NCI-H1048 (cell line): ENCODE data around the gene DDRGK1.

Experiments used
- DNase-seq: peaks from one replicate; lab custom pipeline; 2025; lab: John Stamatoyannopoulos, UW

The DDRGK1 gene

DNA sequence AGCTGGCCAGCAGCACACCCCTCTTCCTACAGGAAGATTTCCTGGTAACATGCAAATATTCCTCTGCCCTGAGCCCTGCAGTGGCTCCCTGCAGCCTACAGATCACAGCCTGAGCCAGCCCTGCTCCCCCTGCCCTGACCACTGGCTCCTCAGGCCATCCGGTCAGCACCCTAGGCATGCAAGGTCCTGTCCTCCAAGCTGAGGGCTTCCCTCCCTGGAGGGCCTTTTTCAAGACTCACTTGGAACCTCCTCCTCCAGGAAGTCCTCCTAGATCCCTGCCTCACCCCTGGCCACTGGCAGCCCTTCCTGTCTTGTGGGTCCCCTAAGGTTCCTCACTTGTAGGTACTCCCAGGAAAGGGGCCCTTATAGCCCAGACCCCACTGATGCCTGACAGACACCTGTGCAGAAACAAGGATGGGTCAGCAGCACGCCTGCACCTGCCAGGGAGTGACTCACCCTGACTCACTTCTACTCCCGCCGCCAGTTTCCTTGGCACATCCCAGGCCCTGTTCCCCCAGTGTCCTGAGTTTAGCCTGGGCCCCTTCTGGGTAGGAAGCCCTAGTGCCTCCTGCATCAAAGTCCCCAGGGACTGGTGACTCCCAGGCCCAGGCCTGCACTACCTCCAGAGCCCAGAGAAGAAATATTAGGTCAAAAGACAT lies 31.3 kb upstream of the DDRGK1 start:
- DNase-seq: no peak

- DNase-seq: no peak
Measured at GRCh38 chr20:3233991-3234498, 29.6 kb upstream of the DDRGK1 start.

GRCh38 chr20:3233131-3233990 lies 28.9 kb upstream of the DDRGK1 start:
- DNase-seq: no peak

- DNase-seq: no peak
Measured at GRCh38 chr20:3231889-3232588, 27.6 kb upstream of the DDRGK1 start.

DNA sequence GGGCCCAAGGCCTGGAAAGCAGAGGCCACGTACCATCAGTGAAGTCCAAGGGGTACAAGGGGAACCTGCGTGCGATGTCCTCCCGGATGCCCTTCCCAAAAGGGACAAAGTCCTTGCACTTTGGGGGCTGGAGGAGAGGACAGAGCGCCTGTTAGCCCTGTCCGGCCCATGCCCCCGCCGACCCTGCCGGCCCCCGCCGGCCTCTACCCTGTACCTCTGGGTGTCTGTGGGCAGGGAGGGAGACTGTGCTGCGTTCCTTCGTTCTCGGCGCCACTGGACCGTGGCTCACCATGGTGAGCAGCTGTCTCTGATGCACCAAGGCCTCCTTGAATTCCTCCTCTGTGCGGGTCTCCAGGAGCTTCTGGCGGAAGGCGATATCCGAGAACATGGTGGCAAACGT lies 26.6 kb upstream of the DDRGK1 start:
- no peak for DNase-seq

- DNase-seq: no peak
Measured at GRCh38 chr20:3229798-3230197, 25.3 kb upstream of the DDRGK1 start.

DNA sequence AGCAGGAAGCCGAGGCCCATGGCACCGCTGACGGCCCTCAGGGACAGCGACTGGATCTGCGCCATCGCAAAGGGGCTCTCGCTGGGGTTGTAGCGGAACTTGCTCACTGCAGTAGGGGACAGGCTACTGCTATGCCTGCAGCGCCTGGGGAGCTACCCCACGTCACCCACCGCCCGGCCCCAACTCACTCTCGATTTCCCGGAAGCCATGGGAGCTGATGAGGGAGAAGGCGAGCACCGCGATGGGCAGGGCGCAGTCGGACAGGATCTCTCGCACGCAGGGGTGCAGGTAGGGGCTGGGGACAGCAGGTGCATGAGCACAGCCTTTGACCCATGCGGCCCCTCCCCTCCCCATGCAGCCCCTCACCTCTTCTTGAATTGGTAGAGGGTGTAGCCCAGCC lies 24.7 kb upstream of the DDRGK1 start:
- no peak for DNase-seq

GRCh38 chr20:3228750-3229032 lies 24.2 kb upstream of the DDRGK1 start:
- DNase-seq: no peak

DNA sequence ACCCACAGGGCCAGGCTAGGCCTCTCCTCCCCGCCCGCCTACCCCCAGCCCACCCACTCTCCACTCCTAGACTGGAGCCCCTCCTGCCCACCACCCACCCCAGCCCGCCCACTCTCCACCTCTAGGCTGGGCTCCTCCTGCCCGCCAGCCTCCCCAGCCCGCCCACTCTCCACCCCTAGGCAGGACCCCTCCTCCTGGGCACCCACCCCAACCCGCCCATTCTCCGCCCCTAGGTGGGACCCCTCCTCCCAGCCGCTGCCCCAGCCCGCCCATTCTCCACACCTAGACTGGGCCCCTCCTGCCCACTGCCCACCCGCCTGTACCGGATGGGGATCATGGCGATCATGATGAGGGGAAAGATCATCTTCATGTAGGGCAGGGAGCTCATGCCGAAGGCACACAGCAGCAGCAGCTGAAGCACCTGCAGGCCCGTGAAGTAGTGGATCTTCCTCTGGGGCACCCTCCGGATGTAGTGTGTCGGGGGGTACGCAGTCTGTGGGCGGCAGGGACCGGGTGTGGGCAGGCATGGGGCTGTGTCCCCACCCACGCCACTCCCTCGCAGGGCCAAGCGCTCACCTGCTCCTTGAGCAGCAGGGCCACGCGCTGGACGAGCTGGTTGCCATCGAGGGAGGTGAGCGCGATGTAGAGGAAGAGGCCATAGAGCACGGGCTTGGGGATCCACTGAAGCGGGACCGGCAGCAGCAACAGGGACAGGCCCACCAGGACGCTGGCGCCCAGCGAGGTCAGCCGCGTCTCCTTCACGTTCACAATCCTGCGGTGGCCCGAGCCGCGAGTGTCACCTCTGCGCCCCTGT lies 23.7 kb upstream of the DDRGK1 start:
- no peak for DNase-seq

DNA sequence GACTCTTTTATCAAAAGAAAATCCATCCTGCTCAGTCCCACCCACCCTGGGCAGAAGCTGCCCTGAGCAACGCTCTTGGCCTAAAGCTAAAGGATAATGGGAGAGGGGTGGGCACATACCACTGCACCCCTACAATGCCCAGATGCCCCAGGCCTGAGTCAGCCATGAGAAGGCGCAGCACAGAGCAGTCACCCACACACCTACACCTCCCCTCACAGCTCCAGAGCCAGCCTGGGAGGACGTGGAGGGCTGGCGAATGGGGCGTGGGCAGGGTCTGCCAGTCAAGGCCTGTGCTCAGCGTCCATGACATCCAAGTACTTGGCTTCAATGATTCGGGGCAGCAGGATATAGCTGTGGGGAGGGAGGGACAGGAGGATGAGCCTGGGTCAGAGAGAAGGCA lies 23.0 kb upstream of the DDRGK1 start:
- no peak for DNase-seq

DNA sequence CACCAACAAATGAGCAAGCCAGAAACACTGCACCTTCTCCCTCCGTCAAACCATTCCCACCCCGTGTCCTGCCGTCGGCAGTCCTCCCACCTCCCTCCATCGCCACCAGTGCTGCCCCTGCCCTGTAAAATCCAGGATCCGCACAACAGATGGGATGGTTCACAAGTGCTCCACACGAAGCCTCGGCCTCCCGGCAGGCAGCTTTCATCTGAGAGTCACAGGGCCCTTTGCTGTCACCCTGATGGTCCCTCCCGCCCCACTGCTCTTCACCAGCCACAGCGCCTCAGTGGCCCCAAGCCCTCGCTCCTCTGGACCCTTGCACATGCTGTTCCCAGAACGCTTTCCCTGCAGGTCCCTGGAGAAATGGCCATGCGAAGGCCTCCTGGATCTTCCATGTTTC lies 22.4 kb upstream of the DDRGK1 start:
- DNase-seq: no peak

DNA sequence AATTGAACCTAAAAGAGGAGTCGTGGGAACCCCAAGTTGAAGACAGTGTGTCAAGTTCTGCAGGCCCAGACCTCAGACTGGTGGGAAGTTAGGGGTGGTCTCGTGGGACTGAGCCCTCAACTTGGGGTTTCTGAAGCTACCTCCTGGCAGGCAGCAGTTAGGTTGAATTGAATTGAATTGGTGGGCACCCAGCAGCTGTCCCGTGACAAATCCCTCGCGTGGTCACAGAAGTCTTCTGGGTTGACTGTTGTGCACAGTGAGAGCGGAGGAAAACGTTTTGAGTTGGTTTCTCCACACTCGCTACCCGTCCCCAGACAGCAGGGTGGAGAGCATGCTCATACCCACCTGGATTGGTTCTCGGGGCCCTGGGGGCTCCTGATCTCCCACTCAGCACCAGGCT lies 21.6 kb upstream of the DDRGK1 start:
- no peak for DNase-seq

DNA sequence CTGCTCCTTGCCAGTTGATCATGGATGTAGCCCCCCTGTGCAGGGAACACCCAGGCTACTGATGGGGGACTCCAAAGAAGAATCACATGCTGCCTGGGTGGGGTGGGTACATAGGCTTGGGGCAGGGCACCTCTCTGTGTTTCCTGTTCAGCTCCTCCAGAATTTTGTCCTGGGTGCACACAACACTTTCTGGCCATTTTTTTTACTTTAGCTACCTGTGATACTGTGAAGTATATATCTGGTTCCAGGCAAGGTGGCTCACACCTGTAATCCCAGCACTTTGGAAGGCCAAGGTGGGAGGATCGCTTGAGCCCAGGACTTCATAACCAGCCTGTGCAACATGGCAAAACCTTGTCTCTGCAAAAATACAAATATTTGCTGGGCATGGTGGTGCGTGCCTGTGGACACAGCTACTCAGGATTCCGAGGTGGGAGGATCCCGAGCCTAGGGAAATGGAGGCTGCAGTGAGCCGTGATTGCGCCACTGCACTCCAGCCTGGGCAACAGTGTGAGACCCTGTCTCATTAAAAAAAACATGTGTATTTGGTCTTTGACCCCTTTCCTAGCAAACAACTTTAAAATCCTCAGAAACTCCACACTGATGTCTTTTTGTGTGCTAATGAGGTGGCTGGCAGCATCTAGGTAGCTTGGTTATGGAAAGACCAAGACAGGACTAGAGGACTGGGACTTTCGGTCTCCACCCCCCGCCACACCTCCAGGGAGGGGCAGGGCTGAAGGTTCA lies 20.4 kb upstream of the DDRGK1 start:
- DNase-seq: no peak

GRCh38 chr20:3223994-3224680 lies 19.7 kb upstream of the DDRGK1 start:
- no peak for DNase-seq

DNA sequence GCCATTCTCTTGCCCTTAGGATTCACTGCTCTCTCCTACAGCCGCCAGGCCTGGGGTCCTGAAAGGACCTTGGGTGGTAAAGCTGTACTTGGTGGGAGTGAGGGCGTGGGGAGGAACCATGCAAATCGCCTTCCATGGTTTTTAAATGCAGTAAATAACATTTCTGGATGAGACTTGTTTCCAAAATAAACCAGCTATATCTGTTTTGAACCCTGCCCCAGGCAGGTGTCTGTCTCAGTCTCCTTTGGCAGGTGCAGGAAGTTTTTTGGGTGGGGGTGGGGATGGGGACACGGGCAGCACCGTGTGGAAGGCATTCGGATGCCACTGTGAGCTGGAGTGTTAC lies 19.1 kb upstream of the DDRGK1 start:
- no peak for DNase-seq

DNA sequence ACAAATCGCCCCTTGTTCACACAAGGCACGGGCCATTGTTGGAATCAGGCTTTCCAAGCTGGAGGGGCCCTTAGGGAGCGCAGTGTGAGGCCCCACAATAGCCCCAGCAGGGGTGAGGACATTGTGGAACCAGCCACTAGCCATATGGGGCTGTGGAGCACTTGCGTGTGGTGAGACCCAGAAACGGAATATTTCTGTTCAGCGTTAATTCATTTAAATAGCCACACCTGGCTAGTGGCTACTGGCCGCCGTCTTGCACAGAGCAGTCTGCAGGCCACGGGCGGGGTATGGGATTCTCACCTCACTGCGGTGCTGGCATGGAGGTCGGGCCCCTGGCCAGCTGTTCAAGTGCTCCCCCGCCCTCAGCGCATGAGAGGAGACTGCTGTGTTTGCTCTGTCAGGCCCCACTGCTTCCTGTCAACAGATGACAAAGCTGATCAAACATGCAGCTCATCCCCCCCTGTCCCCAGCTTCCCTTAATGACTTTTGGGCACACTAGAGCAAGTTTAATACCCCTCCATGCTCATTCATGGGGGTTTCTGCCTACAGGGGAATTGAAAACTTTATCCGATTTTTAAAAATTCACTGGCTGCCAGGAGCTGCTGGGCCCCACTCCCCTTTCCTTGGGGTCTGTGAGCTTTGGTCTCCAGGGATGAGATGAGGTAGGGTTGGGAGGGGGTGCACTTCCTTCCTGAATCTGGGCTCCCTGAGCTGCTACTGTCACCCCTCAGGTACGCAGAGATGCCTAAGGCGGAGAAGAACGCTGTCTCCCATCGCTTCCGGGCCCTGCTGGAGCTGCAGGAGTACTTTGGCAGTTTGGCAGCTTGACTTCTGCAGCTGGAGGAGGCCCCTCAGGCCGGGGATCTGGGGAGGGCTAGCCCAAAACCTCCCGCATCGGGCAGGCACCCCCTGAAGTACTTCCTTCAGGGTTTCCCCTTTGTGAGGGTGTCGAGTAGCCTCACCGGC lies 18.4 kb upstream of the DDRGK1 start:
- DNase-seq: no peak

GRCh38 chr20:3221398-3222226 lies 17.1 kb upstream of the DDRGK1 start:
- no peak for DNase-seq

GRCh38 chr20:3218307-3218988 lies 14.0 kb upstream of the DDRGK1 start:
- no peak for DNase-seq
